H1 (cell line): ENCODE data around the gene ARID3B. TPM values are rescaled to one million over a fixed set of nuclear protein-coding genes. Genes with fewer than 3 reads are reported as not detected.

Experiments used
- CTCF ChIA-PET: fragments of 300-600 bp; sonication (Branson Sonifier 250); formaldehyde crosslinking; loops from one replicate; lab custom pipeline; 2021; ENCODE audit not compliant: partially characterized antibody; lab: Charles Lee
- POLR2A ChIA-PET: fragments of 300-600 bp; sonication (Branson Sonifier 250); formaldehyde crosslinking; loops from one replicate; lab custom pipeline; 2021; ENCODE audit warnings: inconsistent platforms; ENCODE audit not compliant: partially characterized antibody; lab: Charles Lee
- DNase-seq, 2 experiments: peaks; one replicate each; pipeline versions ENCODE4 v3.0.0 to v3.0.0-alpha.2; 2010 to 2022; ENCODE audit warnings: low spot score in 2 of 2, low read depth in 1 of 2, mixed read lengths in 1 of 2
- FAIRE-seq: peaks from 2 replicates; lab custom pipeline; 2011; peaks lifted over from hg19 to GRCh38; lab: Jason Lieb, UNC
- H2AFZ ChIP-seq: 2 replicates; pipeline ENCODE4 v1.8.1; 2012; ENCODE audit warnings: low read length, inconsistent platforms
- H2AK5ac ChIP-seq: 2 replicates; pipeline ENCODE4 v1.6.1; 2013; ENCODE audit warnings: low read depth, low read length
- H2BK120ac ChIP-seq: replicated peaks from 2 replicates; pipeline ENCODE3; 2013; ENCODE audit warnings: low read depth, low read length, inconsistent platforms
- H2BK12ac ChIP-seq: 2 replicates; pipeline ENCODE4 v1.6.1; 2013; ENCODE audit warnings: low read depth, low read length
- H2BK15ac ChIP-seq: 2 replicates; pipeline ENCODE4 v1.6.1; 2013; ENCODE audit warnings: low read length
- H2BK20ac ChIP-seq: 2 replicates; pipeline ENCODE4 v1.6.1; 2013; ENCODE audit warnings: low read length
- H2BK5ac ChIP-seq: 2 replicates; pipeline ENCODE4 v1.6.1; 2013; ENCODE audit warnings: low read depth, low read length
- H3K14ac ChIP-seq: 2 replicates; pipeline ENCODE4 v1.6.1; 2013; ENCODE audit warnings: inconsistent platforms; ENCODE audit not compliant: insufficient read length
- H3K18ac ChIP-seq: 2 replicates; pipeline ENCODE4 v1.6.1; 2013; ENCODE audit warnings: low read length; ENCODE audit errors: extremely low read depth
- H3K23ac ChIP-seq: 2 replicates; pipeline ENCODE4 v1.6.1; 2013; ENCODE audit warnings: inconsistent platforms; ENCODE audit not compliant: insufficient read length
- H3K23me2 ChIP-seq: 2 replicates; pipeline ENCODE4 v1.6.1; 2013; ENCODE audit warnings: low read depth, low read length
- H3K27ac ChIP-seq: 2 replicates; pipeline ENCODE4 v1.6.1; 2011; ENCODE audit warnings: low read depth, low read length, inconsistent platforms
- H3K27me3 ChIP-seq, 4 experiments: replicated peaks in 1 of 4; 1 replicate in 1 of 4; 2 replicates in 3 of 4; pipeline versions ENCODE4 v1.6.1 to v1.8.1; 2011 to 2013; ENCODE audit warnings: low read length in 3 of 4, mild to moderate bottlenecking in 3 of 4, inconsistent platforms in 2 of 4, mixed read lengths in 2 of 4, moderate library complexity in 1 of 4; ENCODE audit not compliant: control insufficient read depth in 3 of 4, insufficient read depth in 3 of 4; ENCODE audit errors: extremely low read depth in 1 of 4
- H3K36me3 ChIP-seq, 4 experiments: 2 replicates each; pipeline versions ENCODE4 v1.6.1 to v1.8.1; 2011 to 2013; ENCODE audit warnings: mild to moderate bottlenecking in 4 of 4, low read length in 3 of 4, moderate library complexity in 2 of 4, control low read depth in 1 of 4, inconsistent platforms in 1 of 4; ENCODE audit not compliant: insufficient read depth in 4 of 4, control insufficient read depth in 2 of 4
- H3K4ac ChIP-seq: replicated peaks from 2 replicates; pipeline ENCODE3; 2013; ENCODE audit warnings: low read length, low read depth, mixed read lengths, inconsistent platforms; ENCODE audit not compliant: insufficient read length
- H3K4me1 ChIP-seq, 4 experiments: replicated peaks in 1 of 4; 1 replicate in 1 of 4; 2 replicates in 3 of 4; pipeline versions ENCODE4 v1.6.1 to v1.8.1; 2011 to 2013; ENCODE audit warnings: low read length in 3 of 4, inconsistent platforms in 2 of 4, mixed read lengths in 1 of 4; ENCODE audit not compliant: insufficient read depth in 4 of 4, control insufficient read depth in 3 of 4
- H3K4me2 ChIP-seq, 2 experiments: 2 replicates each; pipeline versions ENCODE4 v1.6.1 to v1.8.1; 2011 to 2013; ENCODE audit warnings: low read depth in 2 of 2, low read length in 2 of 2, control low read depth in 1 of 2, inconsistent platforms in 1 of 2, mild to moderate bottlenecking in 1 of 2; ENCODE audit not compliant: insufficient read depth in 1 of 2
- H3K4me3 ChIP-seq, 4 experiments: fragments of 200-600, 300-600 bp in 1 of 4; sonication (generic), shearing (Covaris generic), sonication (Bioruptor Twin) in 1 of 4; 2 replicates each; pipeline versions ENCODE4 v1.5.1 to v1.8.1; 2011 to 2016; ENCODE audit warnings: low read length in 4 of 4, low read depth in 3 of 4, control low read depth in 2 of 4, inconsistent platforms in 2 of 4, mild to moderate bottlenecking in 2 of 4, mixed read lengths in 1 of 4, moderate library complexity in 1 of 4; ENCODE audit not compliant: insufficient read depth in 2 of 4; ENCODE audit errors: extremely low read depth in 1 of 4
- H3K56ac ChIP-seq: replicated peaks from 2 replicates; pipeline ENCODE3; 2013; ENCODE audit warnings: low read depth, mild to moderate bottlenecking, mixed read lengths, low read length, inconsistent platforms; ENCODE audit not compliant: insufficient read length
- H3K79me1 ChIP-seq: 2 replicates; pipeline ENCODE4 v1.6.1; 2013; ENCODE audit warnings: low read depth, low read length, control low read depth
- H3K79me2 ChIP-seq, 2 experiments: 2 replicates each; pipeline versions ENCODE4 v1.6.1 to v1.8.1; 2012 to 2013; ENCODE audit warnings: low read length in 2 of 2, mild to moderate bottlenecking in 2 of 2, inconsistent platforms in 1 of 2; ENCODE audit not compliant: insufficient read depth in 2 of 2, control insufficient read depth in 1 of 2
- H3K9ac ChIP-seq, 4 experiments: replicated peaks in 1 of 4; 1 replicate in 1 of 4; 2 replicates in 3 of 4; pipeline versions ENCODE4 v1.6.1 to v1.8.1; 2011 to 2013; ENCODE audit warnings: low read depth in 3 of 4, low read length in 3 of 4, control low read depth in 2 of 4, mild to moderate bottlenecking in 2 of 4, moderate library complexity in 2 of 4, inconsistent platforms in 1 of 4; ENCODE audit errors: extremely low read depth in 1 of 4
- H3K9me3 ChIP-seq, 2 experiments: 2 replicates each; pipeline versions ENCODE4 v1.6.1 to v1.8.1; 2012 to 2013; ENCODE audit warnings: mild to moderate bottlenecking in 2 of 2, moderate library complexity in 2 of 2, control low read depth in 1 of 2, inconsistent platforms in 1 of 2, low read depth in 1 of 2, low read length in 1 of 2, mixed read lengths in 1 of 2; ENCODE audit not compliant: insufficient read depth in 2 of 2
- H4K20me1 ChIP-seq, 2 experiments: replicated peaks in 1 of 2; 2 replicates each; pipeline versions ENCODE3 to v1.8.1; 2011 to 2013; ENCODE audit warnings: inconsistent platforms in 2 of 2, low read length in 2 of 2, mild to moderate bottlenecking in 1 of 2; ENCODE audit not compliant: insufficient read depth in 2 of 2, control insufficient read depth in 1 of 2
- H4K5ac ChIP-seq: 2 replicates; pipeline ENCODE4 v1.6.1; 2013; ENCODE audit warnings: low read length, low read depth, mixed read lengths, inconsistent platforms; ENCODE audit not compliant: insufficient read length
- H4K8ac ChIP-seq: 2 replicates; pipeline ENCODE4 v1.8.0; 2013; ENCODE audit warnings: mild to moderate bottlenecking, moderate library complexity, low read length, inconsistent platforms; ENCODE audit not compliant: insufficient read depth; ENCODE audit errors: extremely low read depth
- H4K91ac ChIP-seq: replicated peaks from 2 replicates; pipeline ENCODE3; 2013; ENCODE audit warnings: low read length, mixed read lengths, inconsistent platforms; ENCODE audit not compliant: insufficient read length
- BRCA1 ChIP-seq: IDR thresholded peaks from 2 replicates; pipeline ENCODE4 v1.6.1; 2012; ENCODE audit warnings: low read depth, low read length, improper control_type of control experiment
- NRF1 ChIP-seq: IDR thresholded peaks from 2 replicates; pipeline ENCODE4 v1.6.1; 2011; ENCODE audit warnings: mild to moderate bottlenecking, low read depth, low read length, improper control_type of control experiment
- RBBP5 ChIP-seq: IDR thresholded peaks from 2 replicates; pipeline ENCODE4 v1.7.1; 2012; ENCODE audit warnings: low read depth, mild to moderate bottlenecking, inconsistent platforms, low read length, moderate library complexity, borderline replicate concordance
- SIRT6 ChIP-seq: IDR thresholded peaks from one replicate; pipeline ENCODE4 v1.7.1; 2012; ENCODE audit warnings: low read length, inconsistent platforms
- SP4 ChIP-seq: IDR thresholded peaks from 2 replicates; pipeline ENCODE4 v1.6.1; 2012; ENCODE audit warnings: low read length, inconsistent platforms
- WGBS, 2 experiments: shearing (Covaris generic) in 1 of 2; methylation state at CpG; one replicate each; pipeline versions ENCODE4 v1.1.6 to v1.1.7; 2013 to 2015; ENCODE audit warnings: low lambda C conversion rate in 2 of 2, mixed read lengths in 2 of 2, inconsistent platforms in 1 of 2, low coverage in 1 of 2, missing lambda C conversion rate in 1 of 2; ENCODE audit not compliant: insufficient replicate concordance in 2 of 2, insufficient coverage in 1 of 2, insufficient read length in 1 of 2; ENCODE audit errors: extremely low coverage in 1 of 2, missing lambda C conversion rate in 1 of 2; 5-methylcytosine and 5-hydroxymethylcytosine counted together
- polyA plus RNA-seq, 7 experiments: library from polyadenylated mRNA; depleted of rRNA in 3 of 7; stranded (reverse) in 5 of 7; unstranded in 2 of 7; fragments of >200 nt in 5 of 7; fragments of 200-250 nt in 2 of 7; gene quantifications; 1 replicate in 5 of 7; 2 replicates in 1 of 7; 4 replicates in 1 of 7; pipeline versions ENCODE4 v1.2.1 to v1.2.3, GENCODE V29; 2011 to 2013; ENCODE audit warnings: missing spikeins in 2 of 7, mixed read lengths in 2 of 7
- total RNA-seq: library from RNA; stranded (reverse); fragmentation: NEBNext Ultra II Directional; extraction: Animal tissue kit (Norgen Biotek cat#: 25700); gene quantifications from 2 replicates; pipeline ENCODE4 v1.2.1, GENCODE V29; 2021
- TF ChIP-seq, protein P1 (sequence below): IDR thresholded peaks from 2 replicates; pipeline ENCODE4 v1.6.1; 2011; ENCODE audit warnings: low read depth, mild to moderate bottlenecking, low read length; ENCODE audit not compliant: insufficient read depth

ARID3B gene
- total and polyA plus RNA-seq, 2 of the 8 experiments (the other 6 are each of a cell fraction or from before 2014, with no cell fraction given), result 81.0 to 115 TPM

DNA sequence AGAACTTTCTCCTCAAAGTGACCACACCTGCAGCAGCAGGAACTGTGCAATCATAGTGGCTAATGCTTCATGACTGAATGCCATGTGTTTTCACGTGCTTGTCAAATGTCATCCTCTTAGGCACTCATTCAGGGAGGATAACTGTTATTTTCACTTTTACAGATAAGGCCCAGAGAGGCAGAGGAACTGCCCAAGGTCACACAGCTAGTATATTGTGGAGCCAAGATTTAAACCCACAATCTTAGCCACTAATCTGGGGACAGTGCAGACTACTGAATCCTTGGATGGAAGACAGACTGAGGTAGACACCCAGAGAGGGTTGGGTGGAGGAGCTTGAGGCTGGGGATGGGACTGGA lies 64.8 kb downstream of the ARID3B start:
- CTCF ChIA-PET, result interaction anchor here (0.6 kb wide), 2 partner anchors 53 to 615 kb away, joined by 3 read pairs; no protein-coding TSS in a partner anchor
- no peak overlapping the region for H2BK5ac ChIP-seq
- H4K91ac ChIP-seq, result no peak overlapping the region
- FAIRE-seq, result no peak
- H3K4ac ChIP-seq, result no peak overlapping the region
- H3K56ac ChIP-seq, result no peak overlapping the region
- no peak overlapping the region for H4K5ac ChIP-seq
- no peak overlapping the region for H2BK12ac ChIP-seq
- no peak overlapping the region for H3K4me3 ChIP-seq
- POLR2A ChIA-PET, result interaction anchor here (0.6 to 9.3 kb wide), 3 partner anchors 5 to 227 kb away, joined by 3 to 122 read pairs (median 3); partner anchors contain the start of gene CLK3
- no peak for TF ChIP-seq SP4
- TF ChIP-seq NRF1, result no peak
- TF ChIP-seq SIRT6, result no peak
- TF ChIP-seq RBBP5, result no peak
- no peak for TF ChIP-seq BRCA1
- TF ChIP-seq, protein P1, sequence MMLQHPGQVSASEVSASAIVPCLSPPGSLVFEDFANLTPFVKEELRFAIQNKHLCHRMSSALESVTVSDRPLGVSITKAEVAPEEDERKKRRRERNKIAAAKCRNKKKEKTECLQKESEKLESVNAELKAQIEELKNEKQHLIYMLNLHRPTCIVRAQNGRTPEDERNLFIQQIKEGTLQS, result no peak
- TF ChIP-seq, all 59 proteins: peak for 0
- Histone ChIP-seq H3K4me2 (no peak overlapping the region), H3K14ac (no peak overlapping the region), H3K9me3 (no peaks in the 10 kb centered on the region), H2AFZ (no peak overlapping the region), H2AK5ac (no peak overlapping the region), H3K79me1 (no peaks in the 10 kb centered on the region), H3K27ac (no peak overlapping the region), H2BK15ac (no peak overlapping the region), H3K23ac (no peak overlapping the region), H3K36me3 (no peaks in the 10 kb centered on the region), H3K79me2 (no peaks in the 10 kb centered on the region), H2BK20ac (no peak overlapping the region), H3K18ac (no peak overlapping the region), H2BK120ac (no peak overlapping the region), H3K23me2 (no peaks in the 10 kb centered on the region), H3K27me3 (peaks cover 0 to 3% (median 0%) of the 10 kb centered on the region in 4 experiments; a peak in 2 of 7 replicates), H3K4me1 (no peaks in the 10 kb centered on the region; a peak in 3 of 7 replicates), H4K8ac (no peak overlapping the region), H4K20me1 (peaks cover 0 to 4% of the 10 kb centered on the region in 2 experiments), H3K9ac (no peak overlapping the region)
- WGBS, 2 experiments, result 89% methylated on average over 1 of the region's 1 CpG; no CpG with 5 or more reads in 1 of the 2 experiments
- DNase-seq, result no peak
